CD4-positive, alpha-beta T cell treated with Interleukin-17A for 4 hours (primary cell): ENCODE results near the gene NFIC.

Experiments used
- DNase-seq: peaks from one replicate; pipeline ENCODE4 v3.0.0-alpha.2; 2020; ENCODE audit warnings: mixed read lengths

Gene NFIC

DNA sequence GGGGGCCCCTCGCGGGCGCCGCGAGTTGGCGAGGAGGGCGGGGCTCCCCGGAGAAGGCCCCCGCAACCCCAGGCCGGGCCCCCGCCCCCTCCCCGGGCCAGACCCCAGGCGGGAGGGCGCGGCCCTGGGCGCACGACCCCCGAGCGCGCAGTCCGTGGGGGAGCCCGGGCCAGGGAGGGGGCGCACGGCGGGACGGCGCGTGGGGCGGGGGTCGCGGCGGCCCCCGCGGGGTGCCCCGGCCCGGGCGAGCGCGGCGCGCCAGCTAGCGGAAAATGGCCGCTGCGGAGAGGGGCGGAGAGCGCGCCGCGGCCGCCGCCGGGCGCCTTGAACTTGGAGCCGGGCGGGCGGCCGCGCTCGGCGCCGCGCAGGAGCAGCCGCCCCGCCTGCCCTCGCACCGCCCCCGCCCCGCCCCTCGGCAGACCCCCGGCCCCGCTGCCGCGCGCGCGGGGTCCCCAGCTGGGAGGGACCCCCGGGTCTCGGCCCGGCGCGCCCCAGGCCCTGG is 6.4 kb upstream of the NFIC start:
- DNase-seq = peak; percentile 56

DNA sequence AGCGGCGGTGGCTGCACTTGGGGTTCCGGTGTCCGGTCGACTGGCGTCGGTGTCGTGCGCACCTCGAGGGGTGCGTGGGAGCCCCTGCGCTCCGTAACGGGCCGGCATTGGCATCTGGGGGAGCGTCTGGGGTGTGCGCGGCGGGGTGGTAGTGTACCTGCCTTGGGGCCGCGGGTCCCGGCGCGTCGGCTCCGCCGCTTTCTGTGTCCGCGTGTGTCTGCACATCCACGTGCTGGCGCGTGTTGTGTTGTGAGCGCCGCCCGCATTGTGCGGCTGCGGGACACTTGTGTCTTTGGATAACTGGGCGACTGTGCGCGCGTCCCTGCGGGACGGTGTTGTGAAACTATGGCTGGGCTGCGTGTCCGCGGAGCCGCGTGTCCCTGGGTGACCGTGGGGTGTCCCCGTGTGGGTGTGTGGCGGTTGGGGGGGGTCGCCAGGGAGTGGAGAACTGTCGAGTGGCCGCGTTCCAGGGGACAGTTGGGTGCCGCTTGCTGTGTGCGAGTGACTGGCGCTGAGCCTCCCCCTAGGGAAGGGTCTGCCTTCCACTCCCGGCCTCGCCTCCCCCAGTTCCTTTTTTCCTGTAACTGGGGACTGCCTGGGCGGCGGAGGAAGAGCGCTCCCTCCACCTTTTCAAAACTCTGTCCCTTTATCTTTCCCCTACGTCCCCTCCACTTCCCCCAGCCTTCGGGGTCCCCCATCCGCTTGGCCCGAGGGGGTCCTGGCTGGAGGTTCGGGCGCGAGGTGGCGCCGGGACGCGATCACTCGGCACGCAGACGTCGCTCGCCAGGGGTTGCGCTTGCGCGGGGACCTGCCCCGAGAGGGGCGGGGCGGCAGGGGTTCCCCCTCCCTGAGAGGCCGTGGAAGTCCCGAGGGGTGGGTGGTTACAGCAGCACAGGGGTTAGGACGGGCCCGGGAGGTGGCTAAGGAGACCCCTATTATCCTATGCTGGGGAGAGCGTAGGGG is 5.7 kb upstream of the NFIC start:
- peak; percentile 84 for DNase-seq

DNA sequence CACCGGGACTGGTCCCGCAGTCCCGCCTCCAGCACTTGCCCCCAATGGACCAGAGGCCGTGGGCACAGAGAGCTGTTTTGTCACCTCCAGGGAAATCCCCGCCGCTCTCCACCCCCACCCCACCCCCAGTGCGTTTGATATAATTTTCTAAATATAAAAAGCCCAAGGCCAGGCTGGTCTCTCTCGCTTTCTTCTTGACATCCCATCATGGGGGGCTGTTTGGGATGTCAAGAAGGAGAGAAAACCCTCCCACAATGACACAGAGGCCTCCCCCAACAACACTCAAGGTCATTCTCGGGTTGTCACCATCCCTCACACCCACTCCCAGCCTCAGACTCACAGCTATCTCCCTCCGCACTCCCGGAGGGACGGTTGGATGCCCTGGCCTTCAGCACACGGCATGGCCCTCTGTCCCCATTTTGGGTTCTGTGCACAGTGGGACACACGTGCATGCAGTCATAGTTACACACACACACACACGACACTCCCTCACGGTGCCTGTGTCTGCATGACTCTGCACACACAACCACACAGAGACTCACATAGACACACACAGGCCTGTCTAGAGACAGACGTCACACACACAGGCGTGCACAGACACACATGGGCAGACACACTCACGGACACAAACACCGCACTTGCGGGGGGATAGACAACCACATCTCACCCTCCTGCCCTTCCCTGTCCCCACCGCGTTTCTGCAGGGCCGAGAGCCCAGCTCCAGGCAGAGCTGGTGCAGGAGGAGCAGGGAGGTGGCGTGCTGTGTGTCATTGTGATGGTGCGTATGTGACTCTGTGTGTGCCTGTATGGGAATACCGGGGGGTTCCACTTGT is 4.8 kb upstream of the NFIC start:
- no peak for DNase-seq

DNA sequence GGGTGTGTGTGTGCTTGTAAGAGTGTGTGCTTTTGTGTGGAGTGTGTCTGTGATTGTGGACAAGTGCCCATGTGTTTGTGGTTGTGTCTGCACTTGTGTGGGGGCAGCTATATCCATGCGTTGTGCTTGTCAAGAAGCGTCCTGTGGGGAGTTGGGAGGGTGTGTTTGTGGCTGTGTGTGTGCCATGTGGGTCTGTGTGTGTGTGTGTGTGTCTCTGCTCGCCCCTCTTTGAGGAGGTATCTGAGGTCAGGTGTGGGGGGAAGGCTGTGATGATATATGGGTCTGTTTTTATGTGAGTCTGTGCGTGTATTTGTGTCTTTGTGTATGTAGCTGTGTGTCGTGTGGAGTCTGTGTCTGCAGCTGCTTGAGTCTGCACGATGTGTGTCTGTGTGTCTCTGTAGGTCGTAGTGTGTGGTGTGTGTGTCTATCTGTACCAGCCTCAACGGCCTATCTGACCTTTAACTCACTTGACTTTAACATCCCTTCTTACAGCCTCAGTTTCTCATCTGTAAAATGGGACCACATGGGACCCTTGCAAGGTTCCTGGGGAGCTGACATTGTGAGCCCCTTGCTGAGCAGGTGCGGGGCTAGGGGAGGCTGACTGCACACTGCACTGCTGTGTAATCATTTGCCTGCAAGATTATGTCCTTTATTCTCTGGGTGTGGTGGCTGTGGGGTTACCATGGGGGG is 4.0 kb upstream of the NFIC start:
- DNase-seq = no peak

DNA sequence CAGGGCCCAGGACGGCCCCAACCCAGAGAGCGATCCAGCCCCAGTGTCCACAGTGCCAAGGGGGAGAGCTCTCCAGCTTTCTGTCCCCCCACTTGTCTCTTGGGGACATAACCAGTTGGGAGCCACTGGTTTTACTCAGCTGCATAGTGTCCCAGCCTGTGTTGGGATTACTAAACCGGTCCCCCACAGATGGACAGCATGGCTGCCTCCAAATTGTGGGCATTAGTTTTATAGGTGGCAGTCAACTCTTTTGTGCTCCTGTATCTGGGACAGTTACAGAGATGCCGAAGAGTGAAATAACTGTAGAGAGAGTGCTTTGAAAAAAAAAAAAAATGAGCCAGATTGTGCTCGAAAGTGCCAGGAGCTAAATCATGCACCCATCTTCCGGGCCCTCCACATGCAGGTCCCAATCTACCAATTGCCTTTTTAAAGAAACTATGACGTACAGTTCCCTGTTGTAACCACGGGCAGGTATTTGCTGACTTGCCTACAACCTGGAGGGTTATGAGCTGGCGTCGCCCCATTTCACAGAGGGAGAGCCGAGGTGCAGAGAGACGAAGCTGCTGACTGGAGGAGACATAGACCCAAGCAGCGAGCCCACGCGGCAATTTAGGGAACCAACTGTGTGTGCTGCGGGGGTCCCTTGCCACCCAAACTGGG is 2.4 kb upstream of the NFIC start:
- no peak for DNase-seq

DNA sequence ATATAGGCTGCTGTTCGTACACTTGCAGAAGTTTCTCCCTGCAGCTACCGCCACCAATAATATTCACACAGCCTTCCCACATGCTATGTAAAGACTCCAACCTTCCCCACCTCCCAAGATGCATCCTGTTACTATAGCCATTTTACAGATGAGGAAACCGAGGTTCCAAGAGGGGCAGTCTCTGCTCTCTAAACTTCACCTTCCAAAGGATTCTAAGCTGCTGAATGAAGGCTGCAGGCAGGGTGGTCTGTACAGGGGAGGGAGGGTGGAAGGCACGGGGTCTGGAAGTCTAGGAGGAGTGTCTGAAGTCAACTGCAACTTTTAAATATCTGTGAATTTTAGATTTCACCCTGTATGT is 1.9 kb upstream of the NFIC start:
- no peak for DNase-seq

DNA sequence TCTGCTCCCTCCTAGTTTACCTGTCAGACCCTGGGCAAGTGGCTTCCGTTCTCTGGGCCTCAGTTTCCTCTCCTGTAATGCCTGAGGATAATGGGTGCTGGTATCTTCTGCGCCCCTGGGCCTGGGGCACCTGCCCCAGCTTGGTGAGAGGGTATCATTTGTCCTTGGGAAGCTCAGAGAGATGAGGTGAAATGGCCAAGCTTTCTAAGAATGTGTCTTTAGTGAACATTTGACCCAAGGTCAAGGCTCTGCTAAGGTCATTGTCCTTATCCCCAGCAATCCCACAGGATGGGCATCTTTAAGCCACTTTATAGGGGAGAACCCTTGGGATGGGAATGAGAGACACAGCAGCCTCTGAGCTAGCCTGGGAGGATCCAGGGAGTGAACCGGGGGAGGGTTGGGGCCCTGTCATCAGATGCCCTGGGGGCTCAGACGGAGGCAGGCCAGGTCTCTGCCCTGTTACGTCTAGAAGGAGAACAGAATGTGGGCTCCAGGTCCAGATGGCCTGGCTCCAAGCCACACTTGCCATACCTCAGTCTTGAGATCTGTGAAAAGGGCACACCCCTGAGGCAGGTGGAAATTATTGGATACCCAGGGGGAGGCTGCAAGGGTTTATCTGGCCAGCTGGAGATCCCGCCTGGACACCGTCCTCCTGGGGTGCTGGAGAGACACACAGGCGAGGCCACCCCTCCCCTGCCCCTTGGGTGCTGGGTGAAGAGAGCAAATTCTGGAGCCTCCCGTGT is 1.1 kb upstream of the NFIC start:
- no peak for DNase-seq

DNA sequence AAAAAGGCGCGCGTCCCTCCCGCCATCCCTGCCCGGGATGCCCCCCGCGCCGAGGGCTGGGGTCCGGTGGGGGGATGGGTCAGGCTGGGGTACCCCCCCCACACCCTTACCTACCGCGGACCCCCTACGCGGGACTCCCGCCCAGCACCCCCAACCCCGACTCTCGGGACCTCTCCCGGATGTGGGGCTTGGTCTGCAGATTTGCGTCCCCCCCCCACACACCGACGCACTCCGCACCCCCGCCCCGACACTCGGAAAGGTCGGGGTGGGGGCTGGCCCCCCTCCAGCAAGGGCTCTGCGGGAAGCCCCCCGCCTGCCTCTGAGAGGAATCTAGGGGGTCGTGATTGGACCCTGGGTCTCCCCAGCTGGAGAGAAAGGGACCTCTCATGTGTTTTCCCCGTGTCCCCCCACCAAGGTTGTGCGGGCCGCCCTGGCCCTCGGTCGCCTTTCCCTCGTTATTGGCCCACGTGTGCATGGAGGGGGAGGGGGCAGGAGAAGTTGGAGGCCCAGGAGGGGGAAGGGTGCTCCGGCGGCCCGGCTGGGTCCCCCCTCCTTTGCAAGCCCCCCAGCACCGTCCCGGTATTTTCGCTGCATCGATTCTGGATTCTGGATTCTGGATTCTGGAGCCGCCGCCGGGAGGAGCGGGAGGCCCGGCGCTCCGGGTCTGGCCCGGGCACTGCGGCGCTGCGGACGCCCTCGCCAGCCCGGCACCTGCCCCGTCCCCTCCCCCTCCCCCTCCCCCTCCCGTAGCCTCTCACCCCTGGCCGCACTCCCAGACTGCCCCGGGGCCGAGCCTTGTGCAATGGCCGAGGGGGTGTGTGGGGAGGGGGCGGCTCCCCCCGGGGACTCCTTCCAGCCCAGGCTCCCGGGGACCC is 607 bp downstream of the NFIC start:
- peak; percentile 45 for DNase-seq

DNA sequence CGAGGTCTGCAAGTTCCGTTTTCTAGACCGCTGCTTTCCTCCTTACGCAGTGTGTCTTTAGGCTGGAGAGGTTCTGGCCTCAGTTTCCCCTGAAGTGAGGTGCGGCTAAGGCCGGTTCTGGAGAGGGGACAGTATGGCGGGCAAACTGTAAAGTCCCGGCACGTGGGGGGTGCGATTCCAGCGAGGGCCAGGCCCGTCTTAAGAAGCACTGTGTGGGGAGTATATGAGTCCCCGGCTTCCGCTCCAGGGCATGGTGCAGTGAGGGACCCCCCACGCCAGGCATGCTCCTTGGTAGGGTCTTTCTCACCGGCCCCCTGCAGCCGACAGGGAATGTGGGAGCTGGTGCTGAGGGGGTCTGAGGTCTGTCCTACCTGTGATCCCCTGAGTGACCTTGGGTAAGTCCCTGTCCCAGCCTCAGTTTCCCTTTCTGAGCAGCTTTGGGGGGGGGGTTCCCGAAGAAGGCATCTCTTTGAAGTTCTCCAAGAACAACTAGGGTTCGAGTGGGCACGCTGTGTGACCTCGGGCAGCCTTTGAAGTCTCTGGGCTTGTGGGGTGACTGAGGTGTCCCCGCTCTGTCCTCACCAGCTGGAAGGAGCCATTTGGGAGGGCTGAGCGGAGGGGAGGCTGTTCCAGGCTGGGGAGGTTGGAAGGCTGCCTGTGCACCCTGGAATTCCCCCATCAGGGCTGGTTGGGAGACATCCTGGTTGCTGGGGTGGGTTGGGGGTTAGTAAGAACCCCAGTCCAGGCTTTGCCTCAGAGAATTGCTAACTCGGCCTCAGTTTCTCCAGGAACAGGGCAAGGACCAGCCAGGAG is 1.5 kb downstream of the NFIC start:
- DNase-seq = no peak

DNA sequence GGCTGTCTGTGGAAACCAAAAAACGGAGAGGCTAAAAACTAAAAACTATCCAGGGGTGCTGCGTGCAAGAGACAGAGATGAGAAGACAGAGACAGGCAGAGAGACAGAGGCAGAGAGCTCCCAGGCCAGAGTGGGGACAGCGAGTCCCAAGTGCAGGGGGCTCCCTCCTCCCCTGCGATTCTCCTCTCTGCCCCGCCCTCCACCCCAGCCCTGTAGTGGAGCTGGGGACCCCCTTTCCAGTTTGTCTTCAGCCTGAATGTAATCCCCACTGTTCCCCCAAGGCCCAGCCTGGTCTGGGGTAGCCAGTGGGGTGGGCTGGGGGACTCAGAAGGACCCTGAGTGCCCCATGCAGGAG is 2.0 kb downstream of the NFIC start:
- DNase-seq = no peak

DNA sequence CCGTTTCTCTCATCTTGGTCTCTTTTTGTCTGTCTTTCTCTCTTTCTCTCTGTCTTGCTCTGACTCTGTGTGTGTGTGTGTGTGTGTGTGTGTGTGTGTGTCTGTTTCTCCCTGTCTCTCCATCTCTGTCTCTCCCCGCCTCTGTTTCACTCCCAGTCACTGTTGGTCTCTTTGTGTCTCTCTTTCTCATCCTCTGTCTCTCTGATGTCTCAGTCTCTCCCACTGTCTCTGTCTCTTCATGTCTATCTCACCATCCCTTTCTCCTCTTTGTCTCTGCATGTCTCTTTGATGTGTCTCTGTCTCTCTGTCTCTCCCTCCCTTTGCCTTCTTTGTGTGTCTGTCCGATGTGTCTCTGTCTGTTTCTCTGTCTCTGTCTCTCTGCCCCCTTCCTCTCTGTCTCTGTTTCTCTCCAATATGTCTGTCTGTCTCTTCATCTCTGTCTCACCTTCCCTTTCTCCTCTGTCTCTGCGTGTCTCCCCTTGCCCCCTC is 2.5 kb downstream of the NFIC start:
- no peak for DNase-seq

DNA sequence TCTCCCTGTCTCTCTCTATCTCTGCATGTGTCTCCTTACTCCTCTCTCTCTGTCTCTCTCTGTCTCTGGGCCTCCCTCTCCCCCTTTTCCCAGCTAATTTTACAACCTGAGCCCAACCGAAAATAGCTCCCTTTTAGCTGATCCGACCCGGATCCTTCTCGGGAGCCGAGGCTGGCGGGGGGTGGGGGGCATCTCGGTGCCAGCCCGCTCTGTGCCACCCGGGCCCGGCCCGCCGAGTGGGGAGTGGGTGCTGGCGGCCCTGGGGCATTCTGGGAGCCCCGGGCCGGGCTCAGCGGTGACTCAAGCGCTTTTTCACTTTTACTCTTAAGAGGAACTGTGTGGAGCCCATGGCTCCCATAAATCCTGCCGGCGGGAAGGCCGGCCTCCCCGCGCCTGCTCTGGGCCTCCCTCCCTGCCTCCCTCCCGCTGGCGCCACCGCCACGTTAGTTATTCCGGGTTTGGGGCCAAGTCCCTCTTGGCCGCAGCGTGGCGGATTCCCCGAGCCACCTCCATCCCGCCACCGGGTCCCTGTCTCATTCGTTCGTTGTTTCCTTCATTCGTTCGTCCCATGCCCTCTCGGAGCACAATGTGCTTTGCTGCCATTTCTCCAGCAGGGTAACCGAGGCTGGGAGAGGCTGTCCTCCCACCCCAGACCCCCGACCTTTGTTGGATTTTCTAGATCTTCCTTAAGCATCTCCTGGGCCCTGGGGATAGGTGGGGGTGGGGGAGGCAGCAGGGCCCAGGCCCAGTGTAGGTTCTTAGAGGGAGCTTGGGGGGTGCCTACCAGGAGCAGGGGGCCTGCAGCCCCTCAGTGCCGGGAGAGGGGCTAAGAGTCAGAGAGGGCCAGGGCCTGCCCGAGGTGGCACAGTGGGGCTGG is 3.2 kb downstream of the NFIC start:
- DNase-seq = no peak

DNA sequence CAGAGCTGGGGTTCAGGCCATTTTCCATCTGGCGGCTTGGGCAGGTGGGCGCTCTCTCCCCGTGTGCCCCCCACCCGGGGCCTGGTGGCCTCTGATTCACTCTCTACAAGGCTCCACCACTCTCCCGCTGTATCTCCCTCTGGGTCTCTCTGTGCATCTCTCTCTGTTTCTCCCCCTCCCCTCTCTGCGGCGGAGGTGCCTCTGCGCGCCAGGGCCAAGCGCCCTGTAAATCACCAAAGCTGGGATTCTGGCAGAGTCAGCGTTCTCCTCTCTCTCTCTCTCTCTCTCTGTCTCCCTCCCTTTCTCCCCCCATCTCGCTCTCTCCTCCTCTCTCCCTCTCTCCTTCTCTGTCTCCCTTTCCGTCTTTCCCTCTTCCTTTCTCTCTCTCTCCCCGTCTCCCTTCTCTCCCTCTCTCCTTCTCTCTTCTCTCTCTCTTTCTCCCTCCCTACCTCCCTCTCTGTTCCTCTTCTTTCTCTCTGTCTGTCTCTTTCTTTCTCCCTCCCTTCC is 3.9 kb downstream of the NFIC start:
- DNase-seq = no peak

DNA sequence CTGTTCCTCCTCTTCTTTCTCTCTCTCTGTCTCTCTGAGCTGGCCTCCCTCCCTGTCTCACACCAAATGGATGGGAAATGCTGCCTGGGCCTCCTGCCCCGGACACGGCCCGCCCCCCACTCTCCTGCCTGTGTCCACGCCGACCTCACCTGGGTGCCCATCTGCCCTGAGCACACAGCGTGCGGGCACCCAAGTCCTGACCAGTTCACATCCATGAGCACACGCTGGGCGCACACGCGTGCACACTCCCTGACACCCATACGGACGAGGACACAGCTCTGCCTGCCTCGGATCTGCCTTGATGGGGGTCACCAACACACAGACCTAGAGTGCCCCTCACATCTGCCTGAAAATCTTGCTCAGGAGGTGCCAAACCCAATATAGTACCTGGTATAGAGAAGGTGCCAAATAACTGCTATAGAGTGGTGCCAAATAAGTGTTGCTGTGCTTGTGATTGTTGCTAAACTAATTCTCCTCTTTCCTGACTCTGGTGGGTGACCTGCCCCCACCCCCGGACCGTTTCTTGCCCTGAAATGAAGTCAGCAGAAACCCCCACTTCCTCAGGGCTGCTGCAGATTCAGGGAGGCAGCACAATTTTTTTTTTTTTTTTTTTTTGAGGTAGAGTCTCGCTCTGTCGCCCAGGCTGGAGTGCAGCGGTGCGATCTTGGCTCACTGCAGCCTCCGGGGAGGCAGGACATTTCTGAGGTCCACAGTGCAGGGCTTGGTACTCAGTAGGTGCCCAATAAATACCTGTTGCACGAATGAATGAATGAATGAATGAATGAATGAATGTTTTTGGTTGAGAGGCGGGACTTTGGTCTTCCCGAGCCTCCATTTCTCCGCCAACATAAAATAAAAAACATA is 4.6 kb downstream of the NFIC start:
- DNase-seq = no peak

DNA sequence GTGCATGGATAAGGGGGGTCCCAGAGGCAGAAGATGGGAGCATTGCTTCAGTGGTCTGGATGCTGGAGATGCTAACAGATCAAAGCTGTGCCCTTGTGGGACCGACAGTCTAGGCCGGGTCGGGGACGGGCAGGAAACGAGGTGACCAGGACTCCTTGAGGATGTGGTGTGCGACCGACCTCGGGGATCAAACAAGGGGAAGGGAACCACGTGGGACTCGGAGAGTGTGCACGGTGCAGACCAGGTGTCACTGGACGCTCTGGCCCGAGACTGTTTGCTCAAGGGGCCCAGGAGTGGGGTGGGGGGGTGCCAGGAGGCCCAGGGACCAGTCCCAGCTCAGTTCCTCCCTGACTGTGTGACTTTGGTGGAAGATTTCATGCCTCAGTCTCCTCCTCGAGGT is 6.0 kb downstream of the NFIC start:
- DNase-seq = no peak

DNA sequence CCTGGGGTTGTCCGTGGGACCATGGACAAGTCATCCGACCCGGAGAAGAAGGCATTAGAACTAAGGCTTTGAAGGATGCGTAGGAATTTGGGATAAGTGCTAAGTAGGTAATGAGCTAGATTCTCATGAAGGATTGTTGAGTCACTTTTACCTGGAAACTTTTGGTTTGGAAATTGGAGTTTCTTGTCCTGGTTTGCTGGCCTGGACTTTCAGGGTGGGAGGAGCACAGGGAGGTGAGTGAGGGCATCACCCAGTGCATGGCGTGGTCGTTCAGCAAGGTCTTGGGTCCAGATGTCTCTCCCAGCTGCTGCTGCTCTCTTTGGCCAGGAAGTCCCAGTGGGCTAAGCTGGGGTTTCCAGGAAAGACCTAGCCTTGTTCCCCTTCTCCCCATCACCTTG is 7.6 kb downstream of the NFIC start:
- DNase-seq = no peak

DNA sequence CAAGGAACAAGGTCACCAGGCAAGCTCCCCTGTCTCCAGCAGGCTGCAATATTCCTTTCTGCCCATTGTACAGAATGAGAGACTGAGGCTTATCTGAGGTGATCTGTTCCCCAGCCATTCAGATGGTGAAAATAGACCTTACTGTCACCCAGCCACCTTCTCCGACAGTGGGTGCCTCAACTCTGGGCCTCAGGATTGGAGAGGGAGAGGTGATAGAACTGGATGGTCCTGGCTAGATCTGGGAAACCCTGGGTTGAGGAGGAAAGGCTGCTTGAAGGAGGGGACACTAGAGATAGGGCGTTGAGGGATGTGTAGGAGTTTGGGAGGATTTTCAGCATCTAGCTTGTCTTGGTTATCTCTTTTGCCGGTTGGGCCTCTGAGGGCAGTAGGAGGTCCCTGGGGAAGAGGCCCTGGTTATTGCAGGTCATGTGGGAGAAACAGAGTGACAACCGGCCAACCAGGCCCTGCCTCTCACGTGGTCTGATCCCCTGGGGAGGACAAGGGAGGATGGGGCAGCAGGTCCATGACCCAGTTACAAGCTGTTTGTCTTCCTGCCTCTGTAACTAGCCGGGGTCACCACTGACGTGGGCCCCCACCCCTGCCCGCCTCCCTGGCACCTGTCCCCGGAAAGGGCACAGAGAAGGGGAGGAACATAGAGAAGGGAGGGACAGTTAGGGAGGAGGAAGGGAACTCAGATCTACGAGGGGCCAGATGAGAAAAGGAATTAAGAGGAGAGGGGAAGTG is 8.2 kb downstream of the NFIC start:
- DNase-seq = no peak
